IMR-90 (cell line): ENCODE results near the gene FAM118A. TPM values are rescaled to one million over a fixed set of nuclear protein-coding genes. Genes with fewer than 3 reads are reported as not detected.

Experiments used
- ATAC-seq: fragments of 200-7000 bp; cut with Tn5 transposase; 2 replicates; pipeline ENCODE4 v1.9.1; 2020; ENCODE audit warnings: low read depth, mild to moderate bottlenecking, moderate library complexity
- BruUV-seq: library from RNA; stranded (reverse); fragments of 400-500 nt; replicated peaks from 2 replicates; lab custom pipeline; 2021; lab: Mats Ljungman, UMichigan
- CTCF ChIA-PET: fragments of 300-600 bp; formaldehyde crosslinking; extraction: SDS; loops from one replicate; lab custom pipeline; 2021; ENCODE audit warnings: antibody characterized with exemption; lab: Yijun Ruan, JAX
- POLR2A ChIA-PET: fragments of 300-600 bp; sonication (Branson Sonifier 250); formaldehyde crosslinking; loops from one replicate; lab custom pipeline; 2022; ENCODE audit warnings: antibody characterized with exemption; ENCODE audit not compliant: unreplicated experiment; lab: Charles Lee
- DNase-seq: peaks from one replicate; pipeline ENCODE4 v3.0.0; 2013
- H2AFZ ChIP-seq: replicated peaks from 2 replicates; pipeline ENCODE3; 2013; ENCODE audit warnings: low read length, mild to moderate bottlenecking; ENCODE audit not compliant: poor library complexity
- H2AK5ac ChIP-seq: 2 replicates; pipeline ENCODE4 v1.6.1; 2013; ENCODE audit warnings: low read depth, low read length, inconsistent platforms
- H2AK9ac ChIP-seq: replicated peaks from 2 replicates; pipeline ENCODE3; 2013; ENCODE audit warnings: mild to moderate bottlenecking, low read depth, low read length, moderate library complexity; ENCODE audit not compliant: poor library complexity
- H2BK120ac ChIP-seq: 2 replicates; pipeline ENCODE4 v1.6.1; 2013; ENCODE audit warnings: low read depth, low read length, inconsistent platforms
- H2BK15ac ChIP-seq: 3 replicates; pipeline ENCODE4 v1.6.1; 2013; ENCODE audit warnings: low read depth, low read length, inconsistent platforms
- H2BK20ac ChIP-seq: 2 replicates; pipeline ENCODE4 v1.6.1; 2013; ENCODE audit warnings: low read depth, mild to moderate bottlenecking, inconsistent platforms, low read length, moderate library complexity
- H2BK5ac ChIP-seq: 2 replicates; pipeline ENCODE4 v1.6.1; 2013; ENCODE audit warnings: mild to moderate bottlenecking, low read depth, low read length, inconsistent platforms; ENCODE audit not compliant: poor library complexity, severe bottlenecking
- H3K14ac ChIP-seq: replicated peaks from 2 replicates; pipeline ENCODE4 v1.6.1; 2013; ENCODE audit warnings: low read depth, low read length, inconsistent platforms
- H3K18ac ChIP-seq: 2 replicates; pipeline ENCODE4 v1.6.1; 2013; ENCODE audit warnings: low read depth, low read length, control low read depth
- H3K23ac ChIP-seq: 2 replicates; pipeline ENCODE4 v1.6.1; 2013; ENCODE audit warnings: low read depth, low read length, inconsistent platforms
- H3K27ac ChIP-seq: 2 replicates; pipeline ENCODE4 v1.5.1; 2013; ENCODE audit warnings: mild to moderate bottlenecking, control low read depth, low read length; ENCODE audit not compliant: insufficient read depth
- H3K27me3 ChIP-seq: 2 replicates; pipeline ENCODE4 v1.6.1; 2013; ENCODE audit warnings: low read length; ENCODE audit not compliant: control insufficient read depth, insufficient read depth
- H3K36me3 ChIP-seq: 2 replicates; pipeline ENCODE4 v1.6.1; 2013; ENCODE audit warnings: low read length, mixed read lengths; ENCODE audit not compliant: control insufficient read depth, insufficient read depth
- H3K4ac ChIP-seq: 2 replicates; pipeline ENCODE4 v1.6.1; 2013; ENCODE audit warnings: low read depth, low read length, inconsistent platforms
- H3K4me1 ChIP-seq: 2 replicates; pipeline ENCODE4 v1.6.1; 2013; ENCODE audit warnings: low read length, mixed read lengths; ENCODE audit not compliant: control insufficient read depth, insufficient read depth
- H3K4me2 ChIP-seq: 2 replicates; pipeline ENCODE4 v1.6.1; 2013; ENCODE audit warnings: low read depth, mild to moderate bottlenecking, control low read depth, low read length, moderate library complexity
- H3K4me3 ChIP-seq: 2 replicates; pipeline ENCODE4 v1.5.1; 2013; ENCODE audit warnings: low read depth, mild to moderate bottlenecking, control low read depth, low read length, moderate library complexity; ENCODE audit not compliant: insufficient read depth
- H3K56ac ChIP-seq: 2 replicates; pipeline ENCODE4 v1.6.1; 2013; ENCODE audit warnings: low read length, inconsistent platforms; ENCODE audit not compliant: insufficient read depth; ENCODE audit errors: extremely low read depth
- H3K79me1 ChIP-seq, 2 experiments: 2 replicates each; pipeline ENCODE4 v1.6.1; 2013; ENCODE audit warnings: low read length in 2 of 2, inconsistent platforms in 1 of 2, low read depth in 1 of 2
- H3K9ac ChIP-seq: 2 replicates; pipeline ENCODE4 v1.6.1; 2013; ENCODE audit warnings: low read depth, low read length, control low read depth
- H3K9me1 ChIP-seq: 2 replicates; pipeline ENCODE4 v1.6.1; 2013; ENCODE audit warnings: low read length, inconsistent platforms; ENCODE audit not compliant: insufficient read depth
- H3K9me3 ChIP-seq: 2 replicates; pipeline ENCODE4 v1.6.1; 2013; ENCODE audit warnings: low read length; ENCODE audit not compliant: control insufficient read depth, insufficient read depth
- H4K20me1 ChIP-seq: 2 replicates; pipeline ENCODE4 v1.6.1; 2013; ENCODE audit warnings: low read length, inconsistent platforms; ENCODE audit not compliant: insufficient read depth
- H4K5ac ChIP-seq: 2 replicates; pipeline ENCODE4 v1.6.1; 2013; ENCODE audit warnings: mild to moderate bottlenecking, low read depth, low read length, control low read depth
- H4K8ac ChIP-seq, 2 experiments: 2 replicates each; pipeline ENCODE4 v1.6.1; 2013; ENCODE audit warnings: low read depth in 2 of 2, low read length in 2 of 2, control low read depth in 1 of 2, inconsistent platforms in 1 of 2
- H4K91ac ChIP-seq: 2 replicates; pipeline ENCODE4 v1.6.1; 2013; ENCODE audit warnings: low read depth, low read length, inconsistent platforms; ENCODE audit not compliant: insufficient read depth
- MAZ ChIP-seq: IDR thresholded peaks from 2 replicates; pipeline ENCODE4 v1.6.1; 2012; ENCODE audit warnings: low read depth, mild to moderate bottlenecking, low read length, improper control_type of control experiment, moderate library complexity, borderline replicate concordance
- NFE2L2 ChIP-seq: fragments of 150-350 bp; IDR thresholded peaks from 2 replicates; pipeline ENCODE4 v1.6.1; 2016; ENCODE audit warnings: low read depth, mild to moderate bottlenecking, low read length
- POLR2A ChIP-seq: IDR thresholded peaks from 2 replicates; pipeline ENCODE4 v1.6.1; 2012; ENCODE audit warnings: mild to moderate bottlenecking, low read depth, low read length
- RCOR1 ChIP-seq: IDR thresholded peaks from 2 replicates; pipeline ENCODE4 v1.6.1; 2012; ENCODE audit warnings: mild to moderate bottlenecking, low read length, improper control_type of control experiment; ENCODE audit not compliant: insufficient replicate concordance
- WGBS, 2 experiments: methylation state at CpG; one replicate each; pipeline versions ENCODE4 v1.1.5 to v1.1.7; 2013; ENCODE audit warnings: missing lambda C conversion rate in 2 of 2; ENCODE audit not compliant: insufficient read length in 1 of 2; ENCODE audit errors: extremely low coverage in 2 of 2; 5-methylcytosine and 5-hydroxymethylcytosine counted together
- dilution Hi-C: fragments of 300-500 bp; cut with HindIII; formaldehyde crosslinking; loops from one replicate; pipeline ENCODE4 v1.14.3; 2018; ENCODE audit warnings: low sequenced_read_pairs; ENCODE audit not compliant: unreplicated experiment
- in situ Hi-C: fragments of 300-500 bp; cut with MboI; formaldehyde crosslinking; loops from 3 replicates; pipeline ENCODE4 v1.14.3; 2019; ENCODE audit warnings: low sequenced_read_pairs, inconsistent platforms, mixed read lengths
- intact Hi-C: fragments of 100-400 bp; cut with micrococcal nuclease; formaldehyde crosslinking; loops from 2 replicates; pipeline ENCODE4 v1.10.0; 2022
- polyA plus RNA-seq, 3 experiments: library from polyadenylated mRNA; depleted of rRNA; stranded (reverse); fragments of >200 nt; gene quantifications; 2 replicates each; pipeline ENCODE4 v1.2.3, GENCODE V29; 2012; ENCODE audit warnings: low replicate concordance in 1 of 3
- total RNA-seq: library from RNA; depleted of rRNA; stranded (reverse); fragments of >200 nt; gene quantifications from 2 replicates; pipeline ENCODE4 v1.2.3, GENCODE V29; 2012

Gene FAM118A
- total and polyA plus RNA-seq, 2 of the 4 experiments (the other 2 are of a cell fraction): 20.6 to 95.6 TPM

- DNase-seq (no peak), ATAC-seq (no peak)
- Histone ChIP-seq H2AK9ac (no peak overlapping the region), H3K79me1 (peaks cover 21 to 60% of the 10 kb centered on the region in 2 experiments), H4K91ac (no peak overlapping the region), H3K18ac (no peak overlapping the region), H3K14ac (no peak overlapping the region), H2BK5ac (no peak overlapping the region), H3K56ac (no peak overlapping the region), H4K5ac (no peak overlapping the region), H2BK120ac (no peak overlapping the region), H3K4me1 (peaks cover 15% of the 10 kb centered on the region), H2AFZ (no peak overlapping the region), H3K23ac (no peak overlapping the region), H3K4me3 (no peak overlapping the region), H3K9ac (no peak overlapping the region), H2AK5ac (no peak overlapping the region), H3K4me2 (no peak overlapping the region), H2BK20ac (no peak overlapping the region), H2BK15ac (no peak overlapping the region), H3K4ac (no peak overlapping the region), H3K9me1 (peaks cover 21% of the 10 kb centered on the region), H4K20me1 (peaks cover 19% of the 10 kb centered on the region), H3K36me3 (peaks cover 38% of the 10 kb centered on the region), H3K9me3 (no peaks in the 10 kb centered on the region), H3K27ac (no peak overlapping the region), H4K8ac (no peak overlapping the region), H3K27me3 (no peaks in the 10 kb centered on the region)
- dilution Hi-C loops (no loop called here), intact Hi-C loops (no loop called here), in situ Hi-C loops (no loop called here)
- 90% methylated on average over 18 of the region's 24 CpGs; no CpG with 5 or more reads in 1 of the 2 experiments for WGBS, 2 experiments
- CTCF ChIA-PET: no interaction called here
- POLR2A ChIA-PET: no interaction called here
- TF ChIP-seq NFE2L2 (no peak), POLR2A (no peak), RCOR1 (no peak), MAZ (no peak)
- no TSS peak for BruUV-seq
These were observed 13.3 kb downstream of the FAM118A start for GRCh38 chr22:45322873-45323525.
